PC-3 (cell line): ENCODE results near the gene HS3ST4. TPM values are rescaled to one million over a fixed set of nuclear protein-coding genes. Genes with fewer than 3 reads are reported as not detected.

Experiments
- ATAC-seq: fragments of 200-7000 bp; cut with Tn5 transposase; 2 replicates; pipeline ENCODE4 v1.9.1; 2020; ENCODE audit warnings: mild to moderate bottlenecking, moderate library complexity
- BruUV-seq: library from RNA; stranded (reverse); fragments of 400-500 nt; replicated peaks from 2 replicates; lab custom pipeline; 2021; lab: Mats Ljungman, UMichigan
- CTCF ChIA-PET: fragments of 300-600 bp; sonication (Branson Sonifier 250); formaldehyde crosslinking; loops from one replicate; lab custom pipeline; 2022; ENCODE audit warnings: antibody characterized with exemption; lab: Charles Lee
- POLR2A ChIA-PET: fragments of 300-600 bp; sonication (Branson Sonifier 250); formaldehyde crosslinking; loops from one replicate; lab custom pipeline; 2022; ENCODE audit warnings: antibody characterized with exemption; ENCODE audit not compliant: unreplicated experiment; lab: Charles Lee
- DNase-seq: peaks from one replicate; pipeline ENCODE4 v3.0.0-alpha.2; 2015
- H2AFZ ChIP-seq: fragments of 300-600 bp; sonication (generic); 2 replicates; pipeline ENCODE4 v1.6.0; 2016; ENCODE audit warnings: antibody characterized with exemption, low read length
- H3F3A ChIP-seq: fragments of 300-600 bp; sonication (generic); one replicate; pipeline ENCODE4 v1.6.0; 2017; ENCODE audit warnings: antibody characterized with exemption, low read length, control low read depth, mild to moderate bottlenecking; ENCODE audit not compliant: unreplicated experiment
- H3K27ac ChIP-seq: fragments of 300-600 bp; sonication (generic); 2 replicates; pipeline ENCODE4 v1.5.1; 2016; ENCODE audit warnings: mild to moderate bottlenecking, low read length
- H3K27me3 ChIP-seq: fragments of 300-600 bp; sonication (generic); 2 replicates; pipeline ENCODE4 v1.6.1; 2016; ENCODE audit warnings: low read length, mixed read lengths
- H3K36me3 ChIP-seq: fragments of 300-600 bp; sonication (generic); 2 replicates; pipeline ENCODE4 v1.6.1; 2016; ENCODE audit warnings: low read depth, mixed run types, low read length, mixed read lengths
- H3K4me1 ChIP-seq: fragments of 300-600 bp; sonication (generic); 2 replicates; pipeline ENCODE4 v1.5.1; 2016; ENCODE audit warnings: low read length; ENCODE audit not compliant: insufficient read depth
- H3K4me2 ChIP-seq: fragments of 300-600 bp; sonication (generic); 2 replicates; pipeline ENCODE4 v1.6.0; 2016; ENCODE audit warnings: low read length
- H3K4me3 ChIP-seq: fragments of 300-600 bp; sonication (generic); 2 replicates; pipeline ENCODE4 v1.5.1; 2016; ENCODE audit warnings: mild to moderate bottlenecking, low read length, mixed read lengths
- H3K79me2 ChIP-seq: fragments of 300-600 bp; sonication (generic); 2 replicates; pipeline ENCODE4 v1.6.1; 2017; ENCODE audit warnings: low read length, mixed read lengths
- H3K9ac ChIP-seq: fragments of 300-600 bp; sonication (generic); 2 replicates; pipeline ENCODE4 v1.6.0; 2016; ENCODE audit warnings: mild to moderate bottlenecking, low read length
- H3K9me2 ChIP-seq: fragments of 300-600 bp; sonication (generic); replicated peaks from 2 replicates; pipeline ENCODE4 v1.6.1; 2016; ENCODE audit warnings: mixed run types, low read length, mixed read lengths
- H3K9me3 ChIP-seq: fragments of 300-600 bp; sonication (generic); 2 replicates; pipeline ENCODE4 v1.6.1; 2016; ENCODE audit warnings: low read length, mixed read lengths
- H4K20me1 ChIP-seq: fragments of 300-600 bp; sonication (generic); 2 replicates; pipeline ENCODE4 v1.6.1; 2016; ENCODE audit warnings: low read length, mixed read lengths
- CTCF ChIP-seq: fragments of 300-600 bp; sonication (generic); conservative IDR thresholded peaks from 2 replicates; pipeline ENCODE4 v1.5.1; 2017; ENCODE audit warnings: antibody characterized with exemption, low read depth, mild to moderate bottlenecking, low read length
- EZH2 ChIP-seq: fragments of 300-600 bp; sonication (generic); IDR thresholded peaks from one replicate; pipeline ENCODE4 v1.6.1; 2017; ENCODE audit warnings: antibody characterized with exemption, mild to moderate bottlenecking, low read length; ENCODE audit not compliant: unreplicated experiment
- EZH2phosphoT487 ChIP-seq: fragments of 300-600 bp; sonication (generic); IDR thresholded peaks from 2 replicates; pipeline ENCODE4 v1.6.1; 2018; ENCODE audit warnings: mild to moderate bottlenecking, antibody characterized with exemption, low read length, borderline replicate concordance
- intact Hi-C: fragments of 100-400 bp; cut with micrococcal nuclease; formaldehyde crosslinking; loops from 2 replicates; pipeline ENCODE4 v1.9.0; 2023
- total RNA-seq: library from RNA; depleted of rRNA; stranded (reverse); fragments of >200 nt; gene quantifications from 2 replicates; pipeline ENCODE4 v1.2.3, GENCODE V29; 2014

Gene HS3ST4
- total RNA-seq, 1 experiment from 2014 or later = not detected

GRCh38 chr16:26005336-26005735 lies 313.6 kb downstream of the HS3ST4 start:
- ATAC-seq = no peak
- BruUV-seq = no TSS peak
- Histone ChIP-seq H3K36me3 (no peaks in the 10 kb centered on the region), H3K9me2 (no peaks in the 10 kb centered on the region), H3F3A (no peaks in the 10 kb centered on the region), H2AFZ (no peak overlapping the region), H3K4me3 (no peak overlapping the region), H3K9me3 (no peaks in the 10 kb centered on the region), H3K4me1 (no peaks in the 10 kb centered on the region), H3K27me3 (no peaks in the 10 kb centered on the region), H3K27ac (no peak overlapping the region), H3K9ac (no peak overlapping the region), H4K20me1 (no peaks in the 10 kb centered on the region), H3K4me2 (no peak overlapping the region), H3K79me2 (no peaks in the 10 kb centered on the region)
- CTCF ChIA-PET = no interaction called here
- intact Hi-C loops = no loop called here
- POLR2A ChIA-PET = no interaction called here
- no peak for DNase-seq
- TF ChIP-seq CTCF (no peak), EZH2phosphoT487 (no peak), EZH2 (no peak)

GRCh38 chr16:26012376-26012775 lies 320.6 kb downstream of the HS3ST4 start:
- Histone ChIP-seq H3K4me1 (no peaks in the 10 kb centered on the region), H3K79me2 (no peaks in the 10 kb centered on the region), H3K4me3 (no peak overlapping the region), H4K20me1 (no peaks in the 10 kb centered on the region), H3K9me2 (no peaks in the 10 kb centered on the region), H3K27me3 (no peaks in the 10 kb centered on the region), H2AFZ (no peak overlapping the region), H3K27ac (no peak overlapping the region), H3K36me3 (no peaks in the 10 kb centered on the region), H3F3A (no peaks in the 10 kb centered on the region), H3K9ac (no peak overlapping the region), H3K9me3 (0 out of 2 replicates have a peak, but pooled peaks cover 4% of the 10 kb centered on the region), H3K4me2 (no peak overlapping the region)
- no TSS peak for BruUV-seq
- no peak for TF ChIP-seq EZH2
- TF ChIP-seq CTCF = no peak
- no peak for TF ChIP-seq EZH2phosphoT487
- ATAC-seq = no peak
- POLR2A ChIA-PET = no interaction called here
- no peak for DNase-seq
- intact Hi-C loops = no loop called here
- CTCF ChIA-PET = no interaction called here

GRCh38 chr16:26015776-26016175 lies 324.0 kb downstream of the HS3ST4 start:
- Histone ChIP-seq H3K9me3 (0 out of 2 replicates have a peak, but pooled peaks cover 4% of the 10 kb centered on the region), H3K4me1 (no peaks in the 10 kb centered on the region), H3F3A (no peaks in the 10 kb centered on the region), H3K4me3 (no peak overlapping the region), H3K9ac (no peak overlapping the region), H3K27ac (no peak overlapping the region), H3K4me2 (no peak overlapping the region), H3K9me2 (no peaks in the 10 kb centered on the region), H2AFZ (no peak overlapping the region), H3K27me3 (no peaks in the 10 kb centered on the region), H3K79me2 (no peaks in the 10 kb centered on the region), H4K20me1 (no peaks in the 10 kb centered on the region), H3K36me3 (no peaks in the 10 kb centered on the region)
- DNase-seq (no peak), ATAC-seq (no peak)
- POLR2A ChIA-PET = no interaction called here
- TF ChIP-seq EZH2 = no peak
- TF ChIP-seq EZH2phosphoT487 = no peak
- no peak for TF ChIP-seq CTCF
- CTCF ChIA-PET = no interaction called here
- BruUV-seq = no TSS peak
- intact Hi-C loops = no loop called here
